Upper lobe of right lung (tissue), 1 donor: ENCODE measurements around the gene TMEM259. TPM values are rescaled to one million over a fixed set of nuclear protein-coding genes. Genes with fewer than 3 reads are reported as not detected.

Experiments
- ATAC-seq: fragments of 200-7000 bp; cut with Tn5 transposase; one replicate; pipeline ENCODE4 v1.9.1; 2020; ENCODE audit warnings: mild to moderate bottlenecking, moderate library complexity
- DNase-seq: peaks from one replicate; pipeline ENCODE4 v3.0.0-alpha.2; 2020
- H3K27ac ChIP-seq: fragments of 200-600 bp; one replicate; pipeline ENCODE4 v1.8.0; 2022
- H3K27me3 ChIP-seq: fragments of 200-600 bp; one replicate; pipeline ENCODE4 v1.8.0; 2022; ENCODE audit warnings: mild to moderate bottlenecking
- H3K36me3 ChIP-seq: fragments of 200-600 bp; one replicate; pipeline ENCODE4 v1.8.0; 2022
- H3K4me1 ChIP-seq: fragments of 200-600 bp; one replicate; pipeline ENCODE4 v1.8.0; 2022
- H3K4me3 ChIP-seq: fragments of 200-600 bp; one replicate; pipeline ENCODE4 v1.8.0; 2022; ENCODE audit warnings: mild to moderate bottlenecking
- H3K9me3 ChIP-seq: fragments of 200-600 bp; one replicate; pipeline ENCODE4 v1.8.0; 2022
- CTCF ChIP-seq: fragments of 200-600 bp; IDR thresholded peaks from one replicate; pipeline ENCODE4 v1.8.0; 2022; ENCODE audit warnings: antibody characterized with exemption
- intact Hi-C: fragments of 100-400 bp; cut with DNase I; formaldehyde crosslinking; loops from one replicate; pipeline ENCODE4 v1.11.0; 2022
- total RNA-seq: library from RNA; stranded (reverse); fragmentation: NEBNext Ultra II Directional; extraction: Animal tissue kit (Norgen Biotek cat#: 25700); gene quantifications from one replicate; pipeline ENCODE4 v1.2.1, GENCODE V29; 2021
- donor health status: DM: no; HTN: yes; CAD: no; lungs with severe emphysema.

TMEM259 gene
- total RNA-seq, 1 donor from 2014 or later, result 167 TPM

DNA sequence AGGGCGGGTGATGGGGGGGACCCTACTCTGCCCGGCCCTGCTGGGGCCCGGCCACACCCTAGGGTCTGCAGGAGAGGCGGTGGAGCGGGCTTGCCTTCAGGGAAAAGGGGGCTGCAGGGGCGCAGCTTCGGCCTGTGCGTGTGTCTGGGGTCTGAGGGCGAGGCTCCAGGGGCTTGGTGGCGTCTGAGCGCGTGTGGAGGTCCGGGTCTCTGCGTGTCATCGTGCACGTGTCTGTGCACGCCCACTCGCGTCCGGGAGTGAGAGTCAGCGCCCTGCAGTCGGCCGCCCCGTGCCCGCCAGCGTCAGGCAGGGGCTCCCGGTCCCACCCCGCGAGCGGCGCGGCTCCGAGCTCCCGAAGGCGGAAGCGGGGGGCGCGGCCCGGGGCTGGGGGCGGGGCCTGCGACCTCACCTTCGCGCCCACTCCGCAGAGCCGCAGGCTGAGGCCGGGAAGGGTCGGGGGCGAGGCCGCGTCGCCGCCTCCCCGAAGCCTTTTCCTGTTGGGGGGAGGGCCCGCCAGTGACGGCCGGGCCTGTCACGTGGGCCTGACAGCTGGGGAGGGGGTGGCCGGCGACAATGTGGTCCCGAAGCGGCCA is 45.9 kb upstream of the TMEM259 start, which contains the start of gene ARHGAP45:
ARHGAP45 (plus strand) TSS at position 420 of the 593 bp plus-strand sequence. CDS start 239 bp downstream, outside the sequence.
- peaks cover 54% of the 10 kb centered on the region for H3K4me1 ChIP-seq
- peak within 1 kb of the TSS; percentile 62 for H3K4me3 ChIP-seq
- no peak for TF ChIP-seq CTCF
- intact Hi-C loops, result no loop called here
- no peaks in the 10 kb centered on the region for H3K36me3 ChIP-seq
- peak within 1 kb of the TSS; percentile 79 for H3K27ac ChIP-seq
- ATAC-seq (peak; percentile 8), DNase-seq (peak; percentile 85)
- no peaks in the 10 kb centered on the region for H3K27me3 ChIP-seq
- H3K9me3 ChIP-seq, result no peaks in the 10 kb centered on the region

GRCh38 chr19:1066251-1066747 is 45.4 kb upstream of the TMEM259 start:
- no peak for TF ChIP-seq CTCF
- no peaks in the 10 kb centered on the region for H3K27me3 ChIP-seq
- peak overlapping the region; percentile 62 for H3K4me3 ChIP-seq
- peaks cover 54% of the 10 kb centered on the region for H3K4me1 ChIP-seq
- peak; percentile 1 for ATAC-seq
- intact Hi-C loops, result no loop called here
- no peak for DNase-seq
- H3K9me3 ChIP-seq, result no peaks in the 10 kb centered on the region
- peak overlapping the region; percentile 79 for H3K27ac ChIP-seq
- H3K36me3 ChIP-seq, result no peaks in the 10 kb centered on the region

DNA sequence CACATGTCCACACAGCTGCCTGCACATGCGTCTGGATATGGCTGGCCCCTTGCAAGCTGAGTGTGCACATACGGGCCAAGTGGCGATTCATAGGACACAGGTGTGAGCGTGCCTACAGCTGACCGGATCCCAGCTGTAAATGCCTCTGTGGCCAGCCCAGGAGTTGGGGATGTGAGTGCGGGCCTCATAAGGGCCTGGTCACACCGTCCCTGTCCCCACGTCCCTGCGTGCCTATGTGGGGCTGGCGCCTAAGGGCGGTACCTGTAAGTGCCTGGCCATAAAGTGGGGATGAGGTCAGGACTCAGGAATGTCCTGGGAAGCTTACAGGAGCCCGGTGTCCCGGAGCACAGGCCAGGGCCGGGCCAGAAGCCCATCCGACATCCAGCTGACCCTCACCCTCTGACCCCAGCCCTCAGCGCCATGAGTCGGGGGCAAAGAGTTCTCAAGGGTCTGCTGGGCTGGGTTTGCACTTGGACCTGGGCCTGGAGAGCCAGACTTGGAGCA is 44.7 kb upstream of the TMEM259 start:
- H3K36me3 ChIP-seq, result no peaks in the 10 kb centered on the region
- ATAC-seq (peak; percentile 62), DNase-seq (no peak)
- no peaks in the 10 kb centered on the region for H3K9me3 ChIP-seq
- no peak for TF ChIP-seq CTCF
- peaks cover 52% of the 10 kb centered on the region for H3K4me1 ChIP-seq
- no peaks in the 10 kb centered on the region for H3K27me3 ChIP-seq
- peak overlapping the region; percentile 79 for H3K27ac ChIP-seq
- H3K4me3 ChIP-seq, result peak overlapping the region; percentile 62
- intact Hi-C loops, result no loop called here

GRCh38 chr19:1064661-1065605 is 44.0 kb upstream of the TMEM259 start:
- Histone ChIP-seq H3K27ac (peak overlapping the region; percentile 79), H3K36me3 (no peaks in the 10 kb centered on the region), H3K27me3 (no peaks in the 10 kb centered on the region), H3K4me3 (peak overlapping the region; percentile 29), H3K9me3 (no peaks in the 10 kb centered on the region), H3K4me1 (peaks cover 49% of the 10 kb centered on the region)
- intact Hi-C loops, result no loop called here
- TF ChIP-seq CTCF, result peak; percentile 88
- DNase-seq (peak; percentile 89), ATAC-seq (peak; percentile 67)

DNA sequence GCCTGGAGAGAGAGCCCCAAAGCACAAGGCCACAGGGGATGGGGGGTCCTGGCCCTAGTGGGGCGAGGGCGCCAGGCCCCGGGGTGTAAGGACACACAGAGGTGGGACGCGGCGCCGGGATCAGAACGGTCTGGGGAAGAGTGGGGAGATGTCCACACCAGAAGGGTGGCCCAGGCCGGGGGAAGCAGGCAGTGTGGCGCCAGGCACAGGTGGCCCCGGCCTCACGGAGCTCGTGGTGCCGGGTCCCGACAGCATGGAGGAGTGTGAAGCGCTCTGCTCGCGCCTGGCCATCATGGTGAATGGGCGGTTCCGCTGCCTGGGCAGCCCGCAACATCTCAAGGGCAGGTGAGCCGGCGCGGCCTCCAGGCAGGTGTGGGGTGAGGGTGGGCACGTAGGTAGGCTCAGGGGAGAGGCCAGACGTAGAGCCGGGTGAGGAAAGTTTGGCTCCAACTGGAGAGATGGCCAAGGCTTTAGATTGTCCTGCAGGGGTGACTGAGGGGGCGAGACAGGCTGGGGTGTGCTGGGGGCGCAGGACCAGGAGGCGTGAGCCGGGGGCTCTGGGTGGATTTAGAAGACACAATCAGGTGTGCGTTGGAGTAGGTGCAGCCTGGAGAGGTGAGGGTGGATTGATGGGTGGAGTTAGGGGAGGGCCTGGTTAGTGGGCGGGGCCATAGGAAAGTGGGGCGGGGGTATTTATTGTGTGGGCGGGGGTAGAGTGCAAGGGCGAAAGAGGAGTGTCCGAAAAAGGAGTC is 43.2 kb upstream of the TMEM259 start:
- no peak overlapping the region for H3K4me3 ChIP-seq
- no peaks in the 10 kb centered on the region for H3K27me3 ChIP-seq
- intact Hi-C loops, result no loop called here
- no peaks in the 10 kb centered on the region for H3K9me3 ChIP-seq
- TF ChIP-seq CTCF, result no peak
- no peak for DNase-seq
- no peaks in the 10 kb centered on the region for H3K36me3 ChIP-seq
- peaks cover 40% of the 10 kb centered on the region for H3K4me1 ChIP-seq
- peak overlapping the region; percentile 79 for H3K27ac ChIP-seq
- peak; percentile 6 for ATAC-seq
